Measurements from ENCODE around the gene UBE3C. TPM values are rescaled to one million over a fixed set of nuclear protein-coding genes. Genes with fewer than 3 reads are reported as not detected.

The UBE3C gene
- total and polyA plus RNA-seq, 2 of the 13 experiments (the other 11 are each of a cell fraction or from before 2014, with no cell fraction given): 27.0 to 48.2 TPM

DNA sequence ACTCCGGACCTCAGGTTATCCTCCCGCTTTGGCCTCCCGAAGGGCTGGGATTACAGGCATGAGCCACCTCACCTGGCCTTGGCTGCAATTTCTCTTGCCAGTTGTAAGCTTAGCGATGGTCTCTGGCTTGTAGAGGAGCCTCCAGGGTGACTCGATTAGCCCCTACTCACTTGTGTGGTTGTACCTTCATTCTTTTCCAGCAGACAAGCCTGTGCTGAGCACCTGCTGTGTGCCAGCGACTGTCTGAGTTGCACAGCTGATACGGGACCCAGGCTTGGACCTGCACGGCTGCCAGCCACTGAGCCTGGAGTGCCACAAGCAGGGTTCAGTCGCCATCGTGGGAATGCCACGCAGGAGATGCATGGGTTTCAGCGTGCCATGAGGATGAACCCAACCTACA, 156.0 kb downstream of the UBE3C start (continued):
- TF ChIP-seq, protein P1, sequence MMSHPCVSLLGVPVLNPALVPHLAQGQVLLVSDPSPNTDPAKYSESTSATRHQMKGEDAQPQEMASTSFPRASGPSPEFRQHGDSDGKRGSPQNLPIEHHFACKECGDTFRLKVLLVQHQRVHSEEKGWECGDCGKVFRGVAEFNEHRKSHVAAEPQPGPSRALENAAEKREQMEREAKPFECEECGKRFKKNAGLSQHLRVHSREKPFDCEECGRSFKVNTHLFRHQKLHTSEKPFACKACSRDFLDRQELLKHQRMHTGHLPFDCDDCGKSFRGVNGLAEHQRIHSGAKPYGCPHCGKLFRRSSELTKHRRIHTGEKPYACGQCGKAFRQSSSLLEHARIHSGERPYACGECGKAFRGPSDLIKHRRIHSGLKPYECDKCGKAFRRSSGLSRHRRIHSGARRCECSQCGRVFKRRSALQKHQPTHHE (CRISPR knock-in tag; IDR thresholded peaks at IDR 0.05; ENCODE audit: borderline replicate concordance): no peak
- no peak for TF ChIP-seq MYNN (CRISPR knock-in tag; IDR thresholded peaks at IDR 0.05; ENCODE audit: low read depth)
- TF ChIP-seq, protein P2, sequence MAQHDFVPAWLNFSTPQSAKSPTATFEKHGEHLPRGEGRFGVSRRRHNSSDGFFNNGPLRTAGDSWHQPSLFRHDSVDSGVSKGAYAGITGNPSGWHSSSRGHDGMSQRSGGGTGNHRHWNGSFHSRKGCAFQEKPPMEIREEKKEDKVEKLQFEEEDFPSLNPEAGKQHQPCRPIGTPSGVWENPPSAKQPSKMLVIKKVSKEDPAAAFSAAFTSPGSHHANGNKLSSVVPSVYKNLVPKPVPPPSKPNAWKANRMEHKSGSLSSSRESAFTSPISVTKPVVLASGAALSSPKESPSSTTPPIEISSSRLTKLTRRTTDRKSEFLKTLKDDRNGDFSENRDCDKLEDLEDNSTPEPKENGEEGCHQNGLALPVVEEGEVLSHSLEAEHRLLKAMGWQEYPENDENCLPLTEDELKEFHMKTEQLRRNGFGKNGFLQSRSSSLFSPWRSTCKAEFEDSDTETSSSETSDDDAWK (CRISPR knock-in tag; IDR thresholded peaks at IDR 0.05): no peak
- TF ChIP-seq, protein P3, sequence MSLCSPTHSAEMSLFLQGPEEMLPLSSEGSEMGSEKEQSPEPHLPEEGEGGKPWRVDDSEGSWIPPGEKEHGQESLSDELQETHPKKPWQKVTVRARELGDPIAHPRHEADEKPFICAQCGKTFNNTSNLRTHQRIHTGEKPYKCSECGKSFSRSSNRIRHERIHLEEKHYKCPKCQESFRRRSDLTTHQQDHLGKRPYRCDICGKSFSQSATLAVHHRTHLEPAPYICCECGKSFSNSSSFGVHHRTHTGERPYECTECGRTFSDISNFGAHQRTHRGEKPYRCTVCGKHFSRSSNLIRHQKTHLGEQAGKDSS (CRISPR knock-in tag; IDR thresholded peaks at IDR 0.05; ENCODE audit: borderline replicate concordance, low read depth): no peak

GRCh38 chr7:157295338-157295737, 156.6 kb downstream of the UBE3C start:
- Histone ChIP-seq H4K20me1 (ENCODE audit: insufficient read depth, low read length) (no peaks in the 10 kb centered on the region), H3K9me3 (ENCODE audit: low read length) (no peaks in the 10 kb centered on the region), H2AFZ (ENCODE audit: low read length) (no peak overlapping the region), H3K9ac (ENCODE audit: insufficient read depth, low read depth, low read length) (no peak overlapping the region), H3K27me3 (ENCODE audit: control insufficient read depth in 1 of 2, insufficient read depth in 2 of 2, low read length in 2 of 2) (peaks cover 0 to 7% of the 10 kb centered on the region in 2 experiments; a peak in 2 of 5 replicates), H3K79me2 (ENCODE audit: insufficient read depth, low read length) (no peaks in the 10 kb centered on the region), H3K4me1 (ENCODE audit: insufficient read depth, low read length) (peaks cover 61% of the 10 kb centered on the region), H3K4me3 (replicated peaks in 1 of 3; ENCODE audit: insufficient read depth in 1 of 3, low read depth in 2 of 3, low read length in 3 of 3) (no peak overlapping the region), H3K36me3 (replicated peaks in 1 of 2; ENCODE audit: control insufficient read depth in 1 of 2, insufficient read depth in 2 of 2, low read length in 2 of 2) (no peaks in the 10 kb centered on the region), H3K4me2 (ENCODE audit: low read depth, low read length) (no peak overlapping the region), H3K27ac (ENCODE audit: extremely low read length, insufficient read depth, low read length) (no peak overlapping the region)
- POLR2A ChIA-PET: no interaction called here
- WGBS (ENCODE audit: low lambda C conversion rate): 67% methylated on average over 4 of the region's 12 CpGs
- TF ChIP-seq KAT2B (IDR thresholded peaks at IDR 0.05; ENCODE audit: borderline replicate concordance, low read depth, low read length): no peak
- DNase-seq (ENCODE audit: low spot score): no peak
- BruUV-seq (replicated peaks): no TSS peak
- CTCF ChIA-PET (ENCODE audit: low intra/inter-chr PET ratio, low total read pairs): no interaction called here
- FAIRE-seq: no peak
- intact Hi-C loops (cut with micrococcal nuclease; ENCODE audit: unreplicated experiment) (no loop called here), in situ Hi-C loops (cut with HindIII; ENCODE audit: extremely low pct_ligation_motif_present, low pct_unique_long_range_greater_than_20kb) (no loop called here)
- ATAC-seq: no peak

Measured in HepG2 (cell line).